Stomach (tissue), 4 donors: Measurements from ENCODE around the gene PCSK9.

Experiments used
- POLR2A ChIP-seq, 4 donors: fragments of 450-650 bp; IDR thresholded peaks; one replicate each; pipeline ENCODE4 v1.6.1; 2016; ENCODE audit warnings: antibody characterized with exemption in 4 of 4, control low read depth in 2 of 4, mild to moderate bottlenecking in 1 of 4, moderate library complexity in 1 of 4
- POLR2AphosphoS5 ChIP-seq, 3 donors: sonication (generic); formaldehyde crosslinking; IDR thresholded peaks; one replicate each; pipeline ENCODE4 v1.6.1; 2016; ENCODE audit warnings: antibody characterized with exemption in 3 of 3
- TF ChIP-seq, protein P1 (sequence below), 7 experiments: fragments of 450-650 bp in 4 of 7; fragments of 200-600 bp in 3 of 7; sonication (generic) in 3 of 7; IDR thresholded peaks; one replicate each; pipeline ENCODE4 v1.5.1; 2016 to 2019; ENCODE audit warnings: antibody characterized with exemption in 7 of 7, control low read depth in 2 of 7, mild to moderate bottlenecking in 1 of 7

DNA sequence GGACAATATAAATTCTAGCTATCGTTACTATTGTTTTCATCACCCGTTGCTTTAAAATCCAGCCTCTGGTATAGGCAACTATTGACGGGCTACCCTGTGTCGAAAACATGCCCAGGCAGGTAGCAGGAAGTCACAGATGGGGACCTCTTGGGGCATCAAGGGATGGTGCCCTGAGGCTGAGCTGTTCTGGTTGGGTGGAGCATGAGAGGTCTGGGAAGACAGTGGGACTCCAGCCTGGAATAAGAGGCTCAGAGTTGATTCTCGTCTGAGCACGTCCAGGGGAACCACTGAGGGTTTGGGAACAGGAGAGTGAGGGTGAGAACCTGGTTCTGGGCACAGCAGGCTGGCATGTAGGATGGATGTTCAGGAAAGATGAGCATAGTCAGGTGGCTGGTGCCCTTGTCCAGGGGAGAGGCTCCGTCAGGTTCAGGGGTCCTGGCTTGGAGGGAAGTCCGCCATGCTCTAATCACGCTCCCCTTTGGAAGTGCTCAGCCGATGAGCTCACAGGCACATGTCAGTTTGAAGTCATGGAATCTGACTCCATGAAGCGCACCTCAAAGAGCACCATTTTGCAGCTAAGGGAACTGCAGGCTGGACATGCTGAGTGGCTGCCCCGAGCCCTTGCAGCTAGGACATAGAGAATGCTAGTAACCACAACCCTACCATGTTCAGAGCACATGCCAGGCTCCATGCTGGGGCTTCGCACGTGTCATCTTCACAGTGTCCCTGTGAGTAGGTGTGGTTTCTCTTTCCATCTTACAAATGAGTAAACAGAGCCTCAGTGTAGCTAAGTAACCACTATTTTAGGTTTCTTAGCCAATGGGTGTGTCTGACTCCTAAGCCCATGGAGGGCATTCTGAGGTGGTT lies 21.0 kb downstream of the PCSK9 start:
- TF ChIP-seq, protein P1, sequence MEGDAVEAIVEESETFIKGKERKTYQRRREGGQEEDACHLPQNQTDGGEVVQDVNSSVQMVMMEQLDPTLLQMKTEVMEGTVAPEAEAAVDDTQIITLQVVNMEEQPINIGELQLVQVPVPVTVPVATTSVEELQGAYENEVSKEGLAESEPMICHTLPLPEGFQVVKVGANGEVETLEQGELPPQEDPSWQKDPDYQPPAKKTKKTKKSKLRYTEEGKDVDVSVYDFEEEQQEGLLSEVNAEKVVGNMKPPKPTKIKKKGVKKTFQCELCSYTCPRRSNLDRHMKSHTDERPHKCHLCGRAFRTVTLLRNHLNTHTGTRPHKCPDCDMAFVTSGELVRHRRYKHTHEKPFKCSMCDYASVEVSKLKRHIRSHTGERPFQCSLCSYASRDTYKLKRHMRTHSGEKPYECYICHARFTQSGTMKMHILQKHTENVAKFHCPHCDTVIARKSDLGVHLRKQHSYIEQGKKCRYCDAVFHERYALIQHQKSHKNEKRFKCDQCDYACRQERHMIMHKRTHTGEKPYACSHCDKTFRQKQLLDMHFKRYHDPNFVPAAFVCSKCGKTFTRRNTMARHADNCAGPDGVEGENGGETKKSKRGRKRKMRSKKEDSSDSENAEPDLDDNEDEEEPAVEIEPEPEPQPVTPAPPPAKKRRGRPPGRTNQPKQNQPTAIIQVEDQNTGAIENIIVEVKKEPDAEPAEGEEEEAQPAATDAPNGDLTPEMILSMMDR (IDR thresholded peaks at IDR 0.05): no peak
- no peak for TF ChIP-seq POLR2A (IDR thresholded peaks at IDR 0.05)
- no peak for TF ChIP-seq POLR2AphosphoS5 (IDR thresholded peaks at IDR 0.05)
